WTC11 (cell line): ENCODE results near the gene GRPEL2. TPM values are rescaled to one million over a fixed set of nuclear protein-coding genes. Genes with fewer than 3 reads are reported as not detected.
"Not testable (repeated sequence)": the region's sequence is repeated elsewhere in the genome, so short reads cannot be mapped to it uniquely, and the experiment has no call there.

Experiments used
- ATAC-seq: fragments of 200-7000 bp; cut with Tn5 transposase; 2 replicates; pipeline ENCODE4 v1.10.0; 2021; ENCODE audit warnings: mild to moderate bottlenecking, moderate library complexity
- CTCF ChIA-PET: fragments of 300-600 bp; sonication (Branson Sonifier 250); formaldehyde crosslinking; loops from one replicate; lab custom pipeline; 2021; ENCODE audit warnings: antibody characterized with exemption; lab: Charles Lee
- POLR2A ChIA-PET: fragments of 350-600 bp; sonication (Branson Sonifier 250); formaldehyde crosslinking; loops from one replicate; lab custom pipeline; 2021; ENCODE audit warnings: antibody characterized with exemption; lab: Charles Lee
- DNase-seq: peaks from one replicate; pipeline ENCODE4 v3.0.0; 2021; ENCODE audit warnings: low spot score
- H3K27ac Mint-ChIP-seq: 2 replicates; pipeline ENCODE4 v1.8.0; 2021; ENCODE audit warnings: mixed read lengths
- H3K27me3 Mint-ChIP-seq: 2 replicates; pipeline ENCODE4 v1.8.0; 2021; ENCODE audit warnings: low read depth, mild to moderate bottlenecking, moderate library complexity, mixed read lengths
- H3K36me3 Mint-ChIP-seq: 2 replicates; pipeline ENCODE4 v1.8.0; 2021; ENCODE audit warnings: mixed read lengths
- H3K4me1 Mint-ChIP-seq: 2 replicates; pipeline ENCODE4 v1.8.0; 2022; ENCODE audit warnings: mixed read lengths
- H3K4me3 Mint-ChIP-seq: 2 replicates; pipeline ENCODE4 v1.8.0; 2021; ENCODE audit warnings: mild to moderate bottlenecking, moderate library complexity, mixed read lengths
- H3K9me3 Mint-ChIP-seq: 2 replicates; pipeline ENCODE4 v1.8.0; 2021; ENCODE audit warnings: mixed read lengths
- AR ChIP-seq: fragments of 250-450 bp; sonication (Bioruptor Pico); IDR thresholded peaks from 2 replicates; pipeline ENCODE4 v1.9.0; 2021; ENCODE audit warnings: mild to moderate bottlenecking
- ATF6 ChIP-seq: sonication (generic); formaldehyde crosslinking; IDR thresholded peaks from 2 replicates; pipeline ENCODE4 v1.8.1; 2023; ENCODE audit warnings: mild to moderate bottlenecking, missing genetic modification reagents
- CDX4 ChIP-seq: fragments of 250-450 bp; sonication (Bioruptor Pico); IDR thresholded peaks from 2 replicates; pipeline ENCODE4 v1.9.0; 2021; ENCODE audit warnings: moderate library complexity, mild to moderate bottlenecking, inconsistent platforms, borderline replicate concordance
- CREM ChIP-seq: sonication (generic); formaldehyde crosslinking; IDR thresholded peaks from 2 replicates; pipeline ENCODE4 v1.8.1; 2022; ENCODE audit warnings: mild to moderate bottlenecking, missing genetic modification reagents, moderate library complexity
- E2F1 ChIP-seq: sonication (generic); formaldehyde crosslinking; IDR thresholded peaks from 2 replicates; pipeline ENCODE4 v1.8.0; 2022; ENCODE audit warnings: mild to moderate bottlenecking, missing genetic modification reagents
- GABPB1 ChIP-seq: sonication (generic); formaldehyde crosslinking; IDR thresholded peaks from 2 replicates; pipeline ENCODE4 v1.8.1; 2023; ENCODE audit warnings: mild to moderate bottlenecking, missing genetic modification reagents
- JAZF1 ChIP-seq: fragments of 250-450 bp; sonication (Bioruptor Pico); IDR thresholded peaks from 2 replicates; pipeline ENCODE4 v1.9.0; 2021; ENCODE audit warnings: moderate library complexity, mild to moderate bottlenecking, inconsistent platforms
- NFATC4 ChIP-seq: fragments of 250-450 bp; sonication (Bioruptor Pico); IDR thresholded peaks from 2 replicates; pipeline ENCODE4 v1.9.0; 2021; ENCODE audit warnings: mild to moderate bottlenecking
- NFYB ChIP-seq: sonication (generic); formaldehyde crosslinking; conservative IDR thresholded peaks from 2 replicates; pipeline ENCODE4 v1.8.0; 2022; ENCODE audit warnings: low read depth, missing genetic modification reagents
- NR3C1 ChIP-seq: sonication (generic); formaldehyde crosslinking; conservative IDR thresholded peaks from 2 replicates; pipeline ENCODE4 v1.8.1; 2023; ENCODE audit warnings: low read depth, mild to moderate bottlenecking, missing genetic modification reagents
- PREB ChIP-seq: sonication (generic); formaldehyde crosslinking; IDR thresholded peaks from 2 replicates; pipeline ENCODE4 v1.8.1; 2022; ENCODE audit warnings: mild to moderate bottlenecking, missing genetic modification reagents, moderate library complexity, borderline replicate concordance
- PRRX2 ChIP-seq: fragments of 250-450 bp; sonication (Bioruptor Pico); IDR thresholded peaks from 2 replicates; pipeline ENCODE4 v1.8.0; 2021; ENCODE audit warnings: mild to moderate bottlenecking
- TP53 ChIP-seq: sonication (generic); formaldehyde crosslinking; IDR thresholded peaks from 2 replicates; pipeline ENCODE4 v1.8.1; 2023; ENCODE audit warnings: mild to moderate bottlenecking, missing genetic modification reagents
- ZBTB21 ChIP-seq: sonication (generic); formaldehyde crosslinking; IDR thresholded peaks from 2 replicates; pipeline ENCODE4 v1.8.1; 2023; ENCODE audit warnings: mild to moderate bottlenecking, missing genetic modification reagents, borderline replicate concordance
- ZNF138 ChIP-seq: sonication (generic); formaldehyde crosslinking; conservative IDR thresholded peaks from 2 replicates; pipeline ENCODE4 v1.8.1; 2022; ENCODE audit warnings: mild to moderate bottlenecking, moderate library complexity, missing genetic modification reagents
- ZSCAN18 ChIP-seq: fragments of 250-450 bp; sonication (Bioruptor Pico); IDR thresholded peaks from 2 replicates; pipeline ENCODE4 v2.1.2; 2022; ENCODE audit warnings: mild to moderate bottlenecking, moderate library complexity
- total RNA-seq: library from RNA; stranded (reverse); gene quantifications from 3 replicates; pipeline ENCODE4 v1.2.3, GENCODE V29; 2021

GRPEL2 gene
- total RNA-seq, 1 experiment from 2014 or later, result 48.6 TPM

GRCh38 chr5:149389552-149390495 lies 44.5 kb downstream of the GRPEL2 start:
- Mint-ChIP-seq H3K9me3 (peaks cover 5% of the 10 kb centered on the region), H3K27me3 (no peaks in the 10 kb centered on the region), H3K27ac (no peak overlapping the region), H3K36me3 (no peaks in the 10 kb centered on the region), H3K4me1 (peaks cover 3% of the 10 kb centered on the region; the same call in 1 of the 2 replicates), H3K4me3 (no peak overlapping the region)
- ATAC-seq (no peak), DNase-seq (no peak)
- POLR2A ChIA-PET, result no interaction called here
- CTCF ChIA-PET, result interaction anchor here (0.6 to 1.9 kb wide), 6 partner anchors 7 to 841 kb away, joined by 3 to 8 read pairs (median 4); no protein-coding TSS in a partner anchor
- TF ChIP-seq E2F1 (CRISPR knock-in tag), result no peak
- no peak for TF ChIP-seq PREB (CRISPR knock-in tag)
- TF ChIP-seq JAZF1, result no peak
- no peak for TF ChIP-seq NR3C1 (CRISPR knock-in tag)
- TF ChIP-seq NFATC4, result no peak
- no peak for TF ChIP-seq NFYB (CRISPR knock-in tag)
- TF ChIP-seq CDX4, result no peak
- no peak for TF ChIP-seq ZNF138 (CRISPR knock-in tag)
- TF ChIP-seq ATF6 (CRISPR knock-in tag), result no peak
- TF ChIP-seq ZSCAN18 (CRISPR knock-in tag), result no peak
- no peak for TF ChIP-seq ZBTB21 (CRISPR knock-in tag)
- no peak for TF ChIP-seq GABPB1 (CRISPR knock-in tag)

GRCh38 chr5:149391076-149391475 lies 45.8 kb downstream of the GRPEL2 start:
- POLR2A ChIA-PET, H3K9me3 Mint-ChIP-seq: not testable (repeated sequence)
- CTCF ChIA-PET, result interaction anchor here (0.9 to 1.9 kb wide), 3 partner anchors 9 to 43 kb away, joined by 3 to 8 read pairs (median 6); no protein-coding TSS in a partner anchor

GRCh38 chr5:149391524-149391923 lies 46.2 kb downstream of the GRPEL2 start:
- Mint-ChIP-seq H3K9me3 (peaks cover 5% of the 10 kb centered on the region), H3K27me3 (no peaks in the 10 kb centered on the region), H3K27ac (no peak overlapping the region), H3K36me3 (no peaks in the 10 kb centered on the region), H3K4me1 (no peaks in the 10 kb centered on the region), H3K4me3 (no peak overlapping the region)
- ChIA-PET CTCF (interaction anchor here (0.9 to 1.9 kb wide), 2 partner anchors 15 to 43 kb away, joined by 3 to 8 read pairs; no protein-coding TSS in a partner anchor), POLR2A (no interaction called here)
- DNase-seq (no peak), ATAC-seq (no peak)
- TF ChIP-seq PRRX2 (CRISPR knock-in tag) (no peak), TP53 (CRISPR knock-in tag) (no peak), AR (CRISPR knock-in tag) (no peak), CREM (CRISPR knock-in tag) (no peak), NFATC4 (no peak)

More at GRCh38 chr5:149391076-149391475, 45.8 kb downstream of the GRPEL2 start:
- not testable (repeated sequence) for DNase-seq, ATAC-seq, H3K4me3 Mint-ChIP-seq, H3K27ac Mint-ChIP-seq, H3K4me1 Mint-ChIP-seq, H3K27me3 Mint-ChIP-seq, H3K36me3 Mint-ChIP-seq
